GM13977 (cell line): ENCODE measurements around the gene CYP2D6.

Experiments
- DNase-seq: peaks from one replicate; pipeline ENCODE4 v3.0.0; 2012; ENCODE audit warnings: low spot score
- in situ Hi-C: fragments of 300-500 bp; cut with MboI; formaldehyde crosslinking; loops from one replicate; pipeline ENCODE4 v1.12.0; 2022; ENCODE audit warnings: low sequenced_read_pairs, low pct_unique_long_range_greater_than_20kb, mixed read lengths, inconsistent platforms; ENCODE audit not compliant: unreplicated experiment
- TF ChIP-seq, protein P1 (sequence below): IDR thresholded peaks from 2 replicates; pipeline ENCODE4 v1.5.1; 2012; ENCODE audit warnings: mild to moderate bottlenecking, control low read depth; ENCODE audit not compliant: insufficient read depth; ENCODE audit errors: extremely low read depth, missing control alignments

CYP2D6 gene

DNA sequence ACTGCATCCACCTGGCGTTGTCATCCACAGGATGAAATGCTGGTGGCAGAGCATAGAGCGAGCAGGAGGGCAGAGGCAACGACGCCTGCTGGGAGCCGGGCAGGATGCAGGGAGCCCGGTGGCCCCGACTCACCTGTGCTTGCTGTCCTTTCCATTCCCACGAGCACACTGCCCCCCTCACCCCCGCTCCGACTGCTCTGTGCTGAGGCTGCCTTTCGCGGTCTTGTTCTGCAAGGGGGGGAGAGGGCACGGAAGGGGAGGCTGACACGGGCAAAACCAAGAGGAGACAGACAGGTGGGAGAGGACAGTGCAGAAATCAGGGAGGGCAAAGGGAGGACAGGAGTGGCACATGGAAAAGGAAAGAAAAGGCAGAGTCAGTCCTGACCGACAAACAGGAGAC, 37.9 kb upstream of the CYP2D6 start:
- no peak for DNase-seq
- TF ChIP-seq, protein P1, sequence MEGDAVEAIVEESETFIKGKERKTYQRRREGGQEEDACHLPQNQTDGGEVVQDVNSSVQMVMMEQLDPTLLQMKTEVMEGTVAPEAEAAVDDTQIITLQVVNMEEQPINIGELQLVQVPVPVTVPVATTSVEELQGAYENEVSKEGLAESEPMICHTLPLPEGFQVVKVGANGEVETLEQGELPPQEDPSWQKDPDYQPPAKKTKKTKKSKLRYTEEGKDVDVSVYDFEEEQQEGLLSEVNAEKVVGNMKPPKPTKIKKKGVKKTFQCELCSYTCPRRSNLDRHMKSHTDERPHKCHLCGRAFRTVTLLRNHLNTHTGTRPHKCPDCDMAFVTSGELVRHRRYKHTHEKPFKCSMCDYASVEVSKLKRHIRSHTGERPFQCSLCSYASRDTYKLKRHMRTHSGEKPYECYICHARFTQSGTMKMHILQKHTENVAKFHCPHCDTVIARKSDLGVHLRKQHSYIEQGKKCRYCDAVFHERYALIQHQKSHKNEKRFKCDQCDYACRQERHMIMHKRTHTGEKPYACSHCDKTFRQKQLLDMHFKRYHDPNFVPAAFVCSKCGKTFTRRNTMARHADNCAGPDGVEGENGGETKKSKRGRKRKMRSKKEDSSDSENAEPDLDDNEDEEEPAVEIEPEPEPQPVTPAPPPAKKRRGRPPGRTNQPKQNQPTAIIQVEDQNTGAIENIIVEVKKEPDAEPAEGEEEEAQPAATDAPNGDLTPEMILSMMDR, result no peak
- in situ Hi-C loops, result no loop called here

DNA sequence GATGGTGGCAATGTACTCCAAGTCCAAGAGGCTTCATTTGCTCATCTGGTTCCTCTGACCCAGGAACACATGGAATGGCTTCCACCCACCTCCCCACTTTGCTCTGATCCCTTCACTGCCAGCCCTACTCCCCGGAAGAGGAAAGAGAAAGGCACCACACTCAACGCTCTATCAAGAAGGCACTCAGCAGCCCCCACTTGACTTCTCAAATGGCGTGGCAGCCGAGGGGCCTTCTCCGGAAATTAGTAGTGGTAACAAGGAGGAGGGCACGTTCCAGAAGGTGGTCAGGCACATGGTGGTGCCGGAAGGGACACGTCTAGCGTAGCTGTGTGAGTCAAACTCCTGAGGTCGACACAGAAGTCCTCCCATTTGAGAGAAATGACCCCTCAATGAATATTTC, 36.5 kb upstream of the CYP2D6 start:
- in situ Hi-C loops, result no loop called here
- TF ChIP-seq, protein P1, result no peak
- DNase-seq, result no peak

- DNase-seq, result no peak
- in situ Hi-C loops, result no loop called here
- TF ChIP-seq, protein P1, result no peak
Observed at GRCh38 chr22:42164901-42165300, 34.3 kb upstream of the CYP2D6 start.

DNA sequence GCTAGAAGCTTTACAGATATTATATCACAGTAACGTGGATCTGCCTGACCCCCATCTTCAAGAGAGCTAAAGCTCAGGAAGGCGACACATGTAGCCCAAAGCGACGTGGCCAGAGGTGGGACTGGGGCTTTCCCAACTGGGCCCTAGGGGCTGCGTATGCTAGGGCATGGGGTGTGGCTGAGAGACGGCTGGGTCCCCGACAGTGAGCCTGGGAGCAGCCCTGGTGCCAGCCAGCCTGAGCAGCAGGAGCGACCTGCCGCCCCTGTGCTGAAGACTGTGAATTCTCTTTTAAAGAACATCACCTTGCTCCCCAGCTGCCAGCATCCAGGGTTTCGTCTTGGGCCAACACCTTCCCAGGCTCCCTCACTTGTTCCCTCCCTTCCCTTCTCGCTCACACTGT, 32.9 kb upstream of the CYP2D6 start:
- TF ChIP-seq, protein P1, result no peak
- in situ Hi-C loops, result no loop called here
- no peak for DNase-seq

GRCh38 chr22:42162728-42163489, 32.3 kb upstream of the CYP2D6 start:
- in situ Hi-C loops, result no loop called here
- TF ChIP-seq, protein P1, result no peak
- DNase-seq, result no peak

DNA sequence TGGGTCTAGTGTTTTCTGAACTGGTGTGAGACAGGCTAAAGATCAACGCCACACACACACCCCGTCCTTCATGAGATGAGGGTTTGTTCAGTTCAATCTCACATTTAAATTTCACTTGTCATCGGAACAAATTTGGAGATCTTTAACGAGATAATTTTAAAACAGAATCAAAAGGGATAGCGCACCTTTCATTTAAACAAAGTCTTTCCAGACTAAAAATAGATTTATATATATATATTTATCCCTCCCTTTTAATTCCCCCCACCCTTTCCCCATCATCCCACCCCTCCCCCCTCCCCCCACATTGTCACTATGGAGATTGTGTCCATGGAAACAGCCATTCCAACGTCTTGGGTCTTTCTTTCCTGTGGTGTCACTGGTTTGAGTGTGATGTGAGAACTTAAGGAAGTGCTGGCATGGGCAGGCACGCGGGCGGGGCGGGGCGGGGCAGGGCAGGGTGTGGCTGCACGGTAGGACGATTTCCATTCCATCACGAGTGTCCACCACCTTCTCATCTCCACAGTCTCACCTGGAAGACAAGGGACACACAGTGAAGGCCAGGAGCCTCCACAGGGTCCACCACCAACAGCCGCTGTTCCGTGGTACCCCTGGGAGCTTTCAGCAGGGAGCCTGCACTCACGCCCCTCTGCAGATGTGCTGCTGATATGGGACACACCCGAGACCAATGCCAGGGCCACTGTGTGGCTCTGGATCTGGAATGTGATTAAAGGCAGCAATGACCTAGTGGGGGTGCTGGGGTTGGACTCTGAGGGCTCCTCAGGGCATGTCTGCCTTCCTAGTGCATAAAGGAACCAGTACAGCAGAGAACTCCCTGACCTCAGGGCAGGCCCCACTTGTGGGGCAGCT, 30.5 kb upstream of the CYP2D6 start:
- in situ Hi-C loops, result no loop called here
- TF ChIP-seq, protein P1, result no peak
- DNase-seq, result no peak
